HEK293 (cell line): ENCODE results near the gene PROCA1.

Experiments
- GLIS1 ChIP-seq: fragments of 450-650 bp; formaldehyde crosslinking; IDR thresholded peaks from 2 replicates; pipeline ENCODE4 v1.5.1; 2016; ENCODE audit warnings: missing biosample characterization, missing genetic modification characterization
- MZF1 ChIP-seq: fragments of 450-650 bp; formaldehyde crosslinking; IDR thresholded peaks from 2 replicates; pipeline ENCODE4 v1.5.1; 2017; ENCODE audit warnings: missing biosample characterization, missing genetic modification characterization, borderline replicate concordance
- SP3 ChIP-seq: fragments of 450-650 bp; formaldehyde crosslinking; IDR thresholded peaks from 2 replicates; pipeline ENCODE4 v1.5.1; 2016; ENCODE audit warnings: missing biosample characterization, missing genetic modification characterization
- WT1 ChIP-seq: fragments of 450-650 bp; formaldehyde crosslinking; IDR thresholded peaks from 2 replicates; pipeline ENCODE4 v1.5.1; 2016; ENCODE audit warnings: missing biosample characterization, missing genetic modification characterization
- ZBTB17 ChIP-seq: fragments of 450-650 bp; formaldehyde crosslinking; IDR thresholded peaks from 2 replicates; pipeline ENCODE4 v1.5.1; 2016; ENCODE audit warnings: missing biosample characterization, missing genetic modification characterization
- ZBTB26 ChIP-seq: fragments of 450-650 bp; formaldehyde crosslinking; optimal IDR thresholded peaks from 2 replicates; pipeline ENCODE3; 2016; ENCODE audit warnings: missing biosample characterization, mild to moderate bottlenecking, missing genetic modification characterization
- ZEB2 ChIP-seq: fragments of 450-650 bp; formaldehyde crosslinking; IDR thresholded peaks from 2 replicates; pipeline ENCODE4 v1.5.1; 2016; ENCODE audit warnings: missing biosample characterization, missing genetic modification characterization
- ZFP37 ChIP-seq: fragments of 450-650 bp; formaldehyde crosslinking; IDR thresholded peaks from 2 replicates; pipeline ENCODE4 v1.5.1; 2016; ENCODE audit warnings: missing biosample characterization, missing genetic modification characterization
- ZIC2 ChIP-seq: fragments of 450-650 bp; formaldehyde crosslinking; IDR thresholded peaks from 2 replicates; pipeline ENCODE4 v1.5.1; 2016; ENCODE audit warnings: missing biosample characterization, missing genetic modification characterization
- ZNF121 ChIP-seq: fragments of 450-650 bp; formaldehyde crosslinking; IDR thresholded peaks from 2 replicates; pipeline ENCODE4 v1.5.1; 2016; ENCODE audit warnings: missing biosample characterization, missing genetic modification characterization
- ZNF138 ChIP-seq: fragments of 450-650 bp; formaldehyde crosslinking; IDR thresholded peaks from 2 replicates; pipeline ENCODE4 v1.5.1; 2016; ENCODE audit warnings: missing biosample characterization, missing genetic modification characterization, borderline replicate concordance
- ZNF169 ChIP-seq: fragments of 450-650 bp; formaldehyde crosslinking; IDR thresholded peaks from 2 replicates; pipeline ENCODE4 v1.5.1; 2016; ENCODE audit warnings: missing biosample characterization, missing genetic modification characterization
- ZNF2 ChIP-seq: fragments of 450-650 bp; formaldehyde crosslinking; IDR thresholded peaks from 2 replicates; pipeline ENCODE4 v1.5.1; 2016; ENCODE audit warnings: missing biosample characterization, missing genetic modification characterization
- ZNF341 ChIP-seq: fragments of 450-650 bp; formaldehyde crosslinking; IDR thresholded peaks from 2 replicates; pipeline ENCODE4; 2016; ENCODE audit warnings: low read depth, missing biosample characterization, missing genetic modification characterization
- ZNF518A ChIP-seq: fragments of 450-650 bp; formaldehyde crosslinking; conservative IDR thresholded peaks from 2 replicates; pipeline ENCODE4 v1.5.1; 2016; ENCODE audit warnings: low read depth, missing biosample characterization, missing genetic modification characterization
- ZNF571 ChIP-seq: fragments of 450-650 bp; formaldehyde crosslinking; IDR thresholded peaks from 2 replicates; pipeline ENCODE4 v1.5.0; 2017; ENCODE audit warnings: missing biosample characterization, missing genetic modification characterization
- ZNF600 ChIP-seq: fragments of 450-650 bp; formaldehyde crosslinking; IDR thresholded peaks from 2 replicates; pipeline ENCODE4 v1.5.1; 2016; ENCODE audit warnings: missing biosample characterization, missing genetic modification characterization
- ZNF610 ChIP-seq: fragments of 450-650 bp; formaldehyde crosslinking; IDR thresholded peaks from 2 replicates; pipeline ENCODE4 v1.5.1; 2016; ENCODE audit warnings: missing biosample characterization, missing genetic modification characterization, borderline replicate concordance
- ZNF623 ChIP-seq: fragments of 450-650 bp; formaldehyde crosslinking; IDR thresholded peaks from 2 replicates; pipeline ENCODE4 v1.5.1; 2016; ENCODE audit warnings: missing biosample characterization, missing genetic modification characterization
- ZNF843 ChIP-seq: fragments of 450-650 bp; formaldehyde crosslinking; IDR thresholded peaks from 2 replicates; pipeline ENCODE4 v1.5.1; 2016; ENCODE audit warnings: missing biosample characterization, missing genetic modification characterization
- ZSCAN23 ChIP-seq: fragments of 450-650 bp; formaldehyde crosslinking; IDR thresholded peaks from 2 replicates; pipeline ENCODE4 v1.5.1; 2016; ENCODE audit warnings: missing biosample characterization, missing genetic modification characterization
- ZXDB ChIP-seq: fragments of 450-650 bp; formaldehyde crosslinking; IDR thresholded peaks from 2 replicates; pipeline ENCODE4 v1.5.1; 2016; ENCODE audit warnings: missing biosample characterization, missing genetic modification characterization
- TF ChIP-seq, protein P1 (sequence below): fragments of 450-650 bp; formaldehyde crosslinking; IDR thresholded peaks from 2 replicates; pipeline ENCODE4 v1.5.1; 2017; ENCODE audit warnings: missing biosample characterization, missing genetic modification characterization
- TF ChIP-seq, protein P2 (sequence below): IDR thresholded peaks from 2 replicates; pipeline ENCODE4 v1.6.1; 2011; ENCODE audit warnings: mild to moderate bottlenecking, low read depth, low read length, borderline replicate concordance
- TF ChIP-seq, protein P3 (sequence below): fragments of 450-650 bp; formaldehyde crosslinking; IDR thresholded peaks from 2 replicates; pipeline ENCODE4 v1.5.1; 2017; ENCODE audit warnings: missing biosample characterization, missing genetic modification characterization
- TF ChIP-seq, protein P4 (sequence below): fragments of 450-650 bp; formaldehyde crosslinking; IDR thresholded peaks from 2 replicates; pipeline ENCODE4 v1.5.1; 2016; ENCODE audit warnings: missing biosample characterization, missing genetic modification characterization, low read depth

The PROCA1 gene

DNA sequence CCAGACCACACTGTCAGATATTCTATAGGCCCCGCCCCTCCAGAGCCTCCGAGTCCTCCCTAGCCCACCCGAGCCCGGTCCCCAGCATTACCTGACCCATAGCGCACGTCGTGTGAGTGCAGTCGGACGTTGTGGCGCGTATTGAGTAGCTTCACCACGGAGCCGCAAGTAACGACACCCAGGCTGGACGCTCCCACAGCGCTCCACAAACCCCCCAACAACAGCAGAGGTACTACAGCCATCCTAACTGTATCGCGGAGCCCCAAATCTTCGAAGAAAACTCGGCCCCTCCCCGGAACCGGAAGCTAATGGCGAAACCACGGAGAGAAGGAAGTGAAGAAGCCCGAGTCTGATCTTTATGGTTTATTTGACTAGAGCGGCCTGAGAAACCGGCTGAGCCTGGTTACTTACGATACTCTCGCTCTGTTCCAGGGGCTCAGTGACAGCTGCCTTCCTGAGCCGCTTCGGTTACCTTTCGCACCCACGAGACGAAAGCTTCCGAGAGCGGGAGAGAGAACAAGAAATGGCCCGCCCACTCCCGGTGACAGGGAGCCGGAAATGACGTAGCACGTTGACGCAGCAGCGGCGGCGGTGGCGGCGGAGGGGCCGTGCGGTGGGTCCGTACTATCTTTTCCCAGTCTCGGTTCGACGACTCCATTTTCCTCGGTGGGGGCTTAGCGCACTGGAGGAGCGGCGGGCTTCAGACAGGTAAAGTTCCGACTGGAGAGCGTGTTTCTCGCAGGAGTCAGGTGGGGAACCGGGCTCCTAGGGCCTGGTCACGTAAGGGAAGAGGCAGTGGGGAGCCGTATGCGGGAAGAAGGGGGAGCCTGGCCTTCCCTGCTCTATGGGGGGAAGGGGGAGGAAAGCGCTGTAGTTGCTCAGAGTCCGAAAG lies 49.8 kb downstream of the PROCA1 start, which contains the start of the genes SDF2 and SUPT6H (continued):
- TF ChIP-seq, protein P1, sequence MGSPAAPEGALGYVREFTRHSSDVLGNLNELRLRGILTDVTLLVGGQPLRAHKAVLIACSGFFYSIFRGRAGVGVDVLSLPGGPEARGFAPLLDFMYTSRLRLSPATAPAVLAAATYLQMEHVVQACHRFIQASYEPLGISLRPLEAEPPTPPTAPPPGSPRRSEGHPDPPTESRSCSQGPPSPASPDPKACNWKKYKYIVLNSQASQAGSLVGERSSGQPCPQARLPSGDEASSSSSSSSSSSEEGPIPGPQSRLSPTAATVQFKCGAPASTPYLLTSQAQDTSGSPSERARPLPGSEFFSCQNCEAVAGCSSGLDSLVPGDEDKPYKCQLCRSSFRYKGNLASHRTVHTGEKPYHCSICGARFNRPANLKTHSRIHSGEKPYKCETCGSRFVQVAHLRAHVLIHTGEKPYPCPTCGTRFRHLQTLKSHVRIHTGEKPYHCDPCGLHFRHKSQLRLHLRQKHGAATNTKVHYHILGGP (tag by site-specific recombination), result no peak
- TF ChIP-seq ZBTB17, result peak; percentile 94
- TF ChIP-seq, protein P2, sequence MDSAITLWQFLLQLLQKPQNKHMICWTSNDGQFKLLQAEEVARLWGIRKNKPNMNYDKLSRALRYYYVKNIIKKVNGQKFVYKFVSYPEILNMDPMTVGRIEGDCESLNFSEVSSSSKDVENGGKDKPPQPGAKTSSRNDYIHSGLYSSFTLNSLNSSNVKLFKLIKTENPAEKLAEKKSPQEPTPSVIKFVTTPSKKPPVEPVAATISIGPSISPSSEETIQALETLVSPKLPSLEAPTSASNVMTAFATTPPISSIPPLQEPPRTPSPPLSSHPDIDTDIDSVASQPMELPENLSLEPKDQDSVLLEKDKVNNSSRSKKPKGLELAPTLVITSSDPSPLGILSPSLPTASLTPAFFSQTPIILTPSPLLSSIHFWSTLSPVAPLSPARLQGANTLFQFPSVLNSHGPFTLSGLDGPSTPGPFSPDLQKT, result peak; percentile 80
- peak; percentile 22; the same call in 1 of the 2 replicates for TF ChIP-seq ZNF2 (tag by site-specific recombination)
- TF ChIP-seq MZF1 (tag by site-specific recombination), result peak; percentile 62; the same call in 1 of the 2 replicates
- TF ChIP-seq GLIS1 (tag by site-specific recombination), result peak; percentile 64; the same call in 1 of the 2 replicates
- TF ChIP-seq ZNF169 (tag by site-specific recombination), result no peak
- peak; percentile 69 for TF ChIP-seq ZNF600 (tag by site-specific recombination)
- no peak for TF ChIP-seq ZNF121 (tag by site-specific recombination)
- peak; percentile 89 for TF ChIP-seq ZNF518A (tag by site-specific recombination)
- TF ChIP-seq ZNF623 (tag by site-specific recombination), result no peak
- TF ChIP-seq ZSCAN23 (tag by site-specific recombination), result no peak
- 0 out of 2 replicates have a peak, but pooled peaks have one; percentile 19 for TF ChIP-seq WT1
- TF ChIP-seq ZNF571 (tag by site-specific recombination), result no peak
- no peak for TF ChIP-seq ZNF138
- TF ChIP-seq, protein P3, sequence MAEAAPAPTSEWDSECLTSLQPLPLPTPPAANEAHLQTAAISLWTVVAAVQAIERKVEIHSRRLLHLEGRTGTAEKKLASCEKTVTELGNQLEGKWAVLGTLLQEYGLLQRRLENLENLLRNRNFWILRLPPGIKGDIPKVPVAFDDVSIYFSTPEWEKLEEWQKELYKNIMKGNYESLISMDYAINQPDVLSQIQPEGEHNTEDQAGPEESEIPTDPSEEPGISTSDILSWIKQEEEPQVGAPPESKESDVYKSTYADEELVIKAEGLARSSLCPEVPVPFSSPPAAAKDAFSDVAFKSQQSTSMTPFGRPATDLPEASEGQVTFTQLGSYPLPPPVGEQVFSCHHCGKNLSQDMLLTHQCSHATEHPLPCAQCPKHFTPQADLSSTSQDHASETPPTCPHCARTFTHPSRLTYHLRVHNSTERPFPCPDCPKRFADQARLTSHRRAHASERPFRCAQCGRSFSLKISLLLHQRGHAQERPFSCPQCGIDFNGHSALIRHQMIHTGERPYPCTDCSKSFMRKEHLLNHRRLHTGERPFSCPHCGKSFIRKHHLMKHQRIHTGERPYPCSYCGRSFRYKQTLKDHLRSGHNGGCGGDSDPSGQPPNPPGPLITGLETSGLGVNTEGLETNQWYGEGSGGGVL (tag by site-specific recombination), result peak; percentile 77
- TF ChIP-seq ZNF843, result 0 out of 2 replicates have a peak, but pooled peaks have one; percentile 23
- TF ChIP-seq ZEB2, result peak; percentile 95
- TF ChIP-seq ZNF341 (tag by site-specific recombination), result peak; percentile 46
- peak; percentile 88 for TF ChIP-seq SP3 (tag by site-specific recombination)
- TF ChIP-seq, protein P4, sequence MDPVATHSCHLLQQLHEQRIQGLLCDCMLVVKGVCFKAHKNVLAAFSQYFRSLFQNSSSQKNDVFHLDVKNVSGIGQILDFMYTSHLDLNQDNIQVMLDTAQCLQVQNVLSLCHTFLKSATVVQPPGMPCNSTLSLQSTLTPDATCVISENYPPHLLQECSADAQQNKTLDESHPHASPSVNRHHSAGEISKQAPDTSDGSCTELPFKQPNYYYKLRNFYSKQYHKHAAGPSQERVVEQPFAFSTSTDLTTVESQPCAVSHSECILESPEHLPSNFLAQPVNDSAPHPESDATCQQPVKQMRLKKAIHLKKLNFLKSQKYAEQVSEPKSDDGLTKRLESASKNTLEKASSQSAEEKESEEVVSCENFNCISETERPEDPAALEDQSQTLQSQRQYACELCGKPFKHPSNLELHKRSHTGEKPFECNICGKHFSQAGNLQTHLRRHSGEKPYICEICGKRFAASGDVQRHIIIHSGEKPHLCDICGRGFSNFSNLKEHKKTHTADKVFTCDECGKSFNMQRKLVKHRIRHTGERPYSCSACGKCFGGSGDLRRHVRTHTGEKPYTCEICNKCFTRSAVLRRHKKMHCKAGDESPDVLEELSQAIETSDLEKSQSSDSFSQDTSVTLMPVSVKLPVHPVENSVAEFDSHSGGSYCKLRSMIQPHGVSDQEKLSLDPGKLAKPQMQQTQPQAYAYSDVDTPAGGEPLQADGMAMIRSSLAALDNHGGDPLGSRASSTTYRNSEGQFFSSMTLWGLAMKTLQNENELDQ, result no peak
- no peak; the same call in none of the 2 replicates for TF ChIP-seq ZNF610 (tag by site-specific recombination)
- peak; percentile 64 for TF ChIP-seq ZXDB
- no peak for TF ChIP-seq ZIC2 (tag by site-specific recombination)
- TF ChIP-seq ZFP37, result no peak
- peak; percentile 23 for TF ChIP-seq ZBTB26 (tag by site-specific recombination)
